ENCODE data around the gene CACNG1.

CACNG1 gene

DNA sequence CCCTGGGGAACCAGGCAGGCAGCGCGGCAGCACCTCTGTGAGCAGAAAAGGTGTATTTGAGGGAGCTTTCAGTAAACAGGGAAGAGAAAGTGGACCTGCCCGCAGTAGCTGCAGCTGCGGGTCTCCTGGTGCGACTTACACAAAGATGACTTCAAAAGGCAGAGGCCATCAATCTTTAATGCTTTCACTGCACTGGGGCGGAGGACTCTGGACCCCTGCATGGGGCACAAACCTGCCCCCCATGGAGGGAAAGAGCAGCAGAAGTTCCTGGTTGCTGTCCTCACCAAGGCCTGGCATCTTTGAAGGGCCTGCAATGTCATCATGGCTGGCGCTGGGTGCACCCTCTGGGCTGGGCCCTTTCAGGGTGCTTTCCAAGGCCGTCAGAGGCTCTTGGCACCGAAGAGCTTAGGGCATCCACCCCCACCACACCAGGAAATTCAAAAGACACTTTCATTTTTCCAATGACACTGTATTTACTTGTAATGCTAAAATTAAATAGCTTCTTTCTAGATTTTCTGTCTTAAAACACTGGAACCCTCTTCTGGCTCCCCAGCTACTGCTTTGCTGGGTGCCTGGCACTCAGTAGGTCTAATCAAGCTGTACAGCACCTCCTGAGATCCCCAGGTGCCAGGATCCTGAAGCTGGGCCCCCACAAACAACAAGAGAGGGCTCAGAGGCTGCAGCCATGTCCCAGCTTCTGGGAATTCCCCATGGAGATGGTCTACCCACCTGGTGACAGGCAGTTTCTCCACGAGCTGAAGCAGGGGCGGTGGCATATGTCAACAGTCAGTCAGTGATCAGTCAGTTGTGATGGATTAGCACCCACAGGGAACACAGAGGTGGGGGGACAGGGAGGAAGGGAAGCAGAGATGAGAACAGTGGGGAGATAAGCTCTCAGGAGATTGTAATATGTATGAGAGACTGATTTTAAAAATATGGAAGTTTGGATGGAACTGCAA, 2.1 kb upstream of the CACNG1 start:
- no peak overlapping the region for H3K9ac ChIP-seq (ENCODE audit: low read length)
- no peak overlapping the region for H3K23ac ChIP-seq (ENCODE audit: low read length in 2 of 2)
- no peaks in the 10 kb centered on the region for H3K79me1 ChIP-seq (replicated peaks; ENCODE audit: low read length, poor library complexity, severe bottlenecking)
- 79% methylated on average over 11 of the region's 11 CpGs for WGBS
- H3K4me1 ChIP-seq (ENCODE audit: control insufficient read depth, insufficient read depth, low read depth, low read length), result no peaks in the 10 kb centered on the region
- no peak overlapping the region for H2BK12ac ChIP-seq (ENCODE audit: low read length in 2 of 2)
- H2BK15ac ChIP-seq (ENCODE audit: low read depth, poor library complexity, severe bottlenecking), result no peak overlapping the region
- no peak overlapping the region for H2AFZ ChIP-seq (ENCODE audit: low read depth, low read length)
- H3K4me2 ChIP-seq (ENCODE audit: low read length, poor library complexity, severe bottlenecking), result no peak overlapping the region
- H3K18ac ChIP-seq (ENCODE audit: low read depth in 1 of 2, low read length in 2 of 2), result no peak overlapping the region
- no peak overlapping the region for H3K4me3 ChIP-seq (ENCODE audit: insufficient read depth in 1 of 2, low read depth in 1 of 2, low read length in 2 of 2)
- no peak for DNase-seq
- H3K4ac ChIP-seq (ENCODE audit: low read depth in 1 of 2, low read length in 2 of 2), result no peak overlapping the region
- H3K27ac ChIP-seq (ENCODE audit: low read length, poor library complexity, severe bottlenecking), result no peak overlapping the region
- no peak overlapping the region for H4K91ac ChIP-seq (ENCODE audit: low read length)
- no peak overlapping the region for H4K8ac ChIP-seq (ENCODE audit: low read length)
- H2BK120ac ChIP-seq (ENCODE audit: low read depth, low read length), result no peak overlapping the region
- no peak overlapping the region for H2BK5ac ChIP-seq (ENCODE audit: low read depth, low read length, poor library complexity, severe bottlenecking)
- peaks cover 4% of the 10 kb centered on the region for H3K9me3 ChIP-seq (ENCODE audit: control insufficient read depth, low read length)
- H3K27me3 ChIP-seq (ENCODE audit: control insufficient read depth in 1 of 2, insufficient read depth in 1 of 2, low read length in 2 of 2), result peaks cover 48 to 65% of the 10 kb centered on the region in 2 experiments
- H2AK5ac ChIP-seq (ENCODE audit: low read length, severe bottlenecking), result no peak overlapping the region
- H3K36me3 ChIP-seq (ENCODE audit: control insufficient read depth in 1 of 2, insufficient read depth in 2 of 2, low read depth in 1 of 2, low read length in 2 of 2), result no peaks in the 10 kb centered on the region
- H3K14ac ChIP-seq (ENCODE audit: low read length in 2 of 2), result no peak overlapping the region

- H2BK12ac ChIP-seq (ENCODE audit: low read length in 2 of 2), result no peak overlapping the region
- H3K9ac ChIP-seq (ENCODE audit: low read length), result no peak overlapping the region
- H3K4me1 ChIP-seq (ENCODE audit: control insufficient read depth, insufficient read depth, low read depth, low read length), result no peaks in the 10 kb centered on the region
- no peak overlapping the region for H3K14ac ChIP-seq (ENCODE audit: low read length in 2 of 2)
- no peak overlapping the region for H2BK120ac ChIP-seq (ENCODE audit: low read depth, low read length)
- H3K27me3 ChIP-seq (ENCODE audit: control insufficient read depth in 1 of 2, insufficient read depth in 1 of 2, low read length in 2 of 2), result peaks cover 44 to 60% of the 10 kb centered on the region in 2 experiments
- no peak overlapping the region for H3K4me2 ChIP-seq (ENCODE audit: low read length, poor library complexity, severe bottlenecking)
- no peaks in the 10 kb centered on the region for H3K36me3 ChIP-seq (ENCODE audit: control insufficient read depth in 1 of 2, insufficient read depth in 2 of 2, low read depth in 1 of 2, low read length in 2 of 2)
- no peak overlapping the region for H2AK5ac ChIP-seq (ENCODE audit: low read length, severe bottlenecking)
- no peak overlapping the region for H2BK5ac ChIP-seq (ENCODE audit: low read depth, low read length, poor library complexity, severe bottlenecking)
- DNase-seq, result no peak
- H3K18ac ChIP-seq (ENCODE audit: low read depth in 1 of 2, low read length in 2 of 2), result no peak overlapping the region
- 87% methylated on average over 12 of the region's 12 CpGs for WGBS
- no peak overlapping the region for H4K91ac ChIP-seq (ENCODE audit: low read length)
- no peak overlapping the region for H4K8ac ChIP-seq (ENCODE audit: low read length)
- peaks cover 14% of the 10 kb centered on the region for H3K9me3 ChIP-seq (ENCODE audit: control insufficient read depth, low read length)
- no peaks in the 10 kb centered on the region for H3K79me1 ChIP-seq (replicated peaks; ENCODE audit: low read length, poor library complexity, severe bottlenecking)
- no peak overlapping the region for H3K4me3 ChIP-seq (ENCODE audit: insufficient read depth in 1 of 2, low read depth in 1 of 2, low read length in 2 of 2)
- H2BK15ac ChIP-seq (ENCODE audit: low read depth, poor library complexity, severe bottlenecking), result no peak overlapping the region
- no peak overlapping the region for H3K27ac ChIP-seq (ENCODE audit: low read length, poor library complexity, severe bottlenecking)
- no peak overlapping the region for H3K23ac ChIP-seq (ENCODE audit: low read length in 2 of 2)
- H2AFZ ChIP-seq (ENCODE audit: low read depth, low read length), result no peak overlapping the region
- H3K4ac ChIP-seq (ENCODE audit: low read depth in 1 of 2, low read length in 2 of 2), result no peak overlapping the region
These were observed 1.1 kb upstream of the CACNG1 start for GRCh38 chr17:67043283-67043682.

DNA sequence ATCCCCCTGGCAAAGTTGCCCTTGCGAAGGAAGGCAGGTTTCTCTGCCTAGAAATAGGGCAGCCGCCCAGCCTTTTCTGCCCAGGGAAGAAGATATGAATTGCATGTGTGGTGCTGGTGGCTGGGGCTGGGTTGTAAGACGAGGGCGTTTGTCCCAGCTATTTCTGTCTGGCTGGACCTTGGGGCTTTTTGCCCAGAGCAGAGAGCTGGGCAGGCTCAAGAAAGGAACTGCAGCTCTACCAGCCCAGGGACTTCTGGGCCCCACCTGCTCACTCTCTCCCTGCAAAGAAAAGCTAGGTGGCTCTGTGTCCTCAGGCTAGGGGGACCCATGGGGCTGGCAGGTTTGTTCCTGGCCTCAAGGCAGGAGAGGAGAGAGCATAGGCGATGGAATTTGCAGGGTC, 586 bp downstream of the CACNG1 start:
- H2AFZ ChIP-seq (ENCODE audit: low read depth, low read length), result no peak overlapping the region
- H2BK12ac ChIP-seq (ENCODE audit: low read length in 2 of 2), result no peak overlapping the region
- H3K79me1 ChIP-seq (replicated peaks; ENCODE audit: low read length, poor library complexity, severe bottlenecking), result no peaks in the 10 kb centered on the region
- no peak overlapping the region for H4K8ac ChIP-seq (ENCODE audit: low read length)
- H2BK5ac ChIP-seq (ENCODE audit: low read depth, low read length, poor library complexity, severe bottlenecking), result no peak overlapping the region
- no peak for DNase-seq
- no peaks in the 10 kb centered on the region for H3K36me3 ChIP-seq (ENCODE audit: control insufficient read depth in 1 of 2, insufficient read depth in 2 of 2, low read depth in 1 of 2, low read length in 2 of 2)
- no peak overlapping the region for H3K27ac ChIP-seq (ENCODE audit: low read length, poor library complexity, severe bottlenecking)
- H3K4me1 ChIP-seq (ENCODE audit: control insufficient read depth, insufficient read depth, low read depth, low read length), result no peaks in the 10 kb centered on the region
- H3K27me3 ChIP-seq (ENCODE audit: control insufficient read depth in 1 of 2, insufficient read depth in 1 of 2, low read length in 2 of 2), result peaks cover 33 to 47% of the 10 kb centered on the region in 2 experiments
- H3K4ac ChIP-seq (ENCODE audit: low read depth in 1 of 2, low read length in 2 of 2), result no peak overlapping the region
- H3K4me3 ChIP-seq (ENCODE audit: insufficient read depth in 1 of 2, low read depth in 1 of 2, low read length in 2 of 2), result no peak overlapping the region
- H3K18ac ChIP-seq (ENCODE audit: low read depth in 1 of 2, low read length in 2 of 2), result no peak overlapping the region
- no peak overlapping the region for H3K14ac ChIP-seq (ENCODE audit: low read length in 2 of 2)
- no peak overlapping the region for H3K23ac ChIP-seq (ENCODE audit: low read length in 2 of 2)
- peaks cover 30% of the 10 kb centered on the region for H3K9me3 ChIP-seq (ENCODE audit: control insufficient read depth, low read length)
- WGBS, result 80% methylated on average over 5 of the region's 5 CpGs
- H4K91ac ChIP-seq (ENCODE audit: low read length), result no peak overlapping the region
- H3K9ac ChIP-seq (ENCODE audit: low read length), result no peak overlapping the region
- no peak overlapping the region for H2BK15ac ChIP-seq (ENCODE audit: low read depth, poor library complexity, severe bottlenecking)
- no peak overlapping the region for H3K4me2 ChIP-seq (ENCODE audit: low read length, poor library complexity, severe bottlenecking)
- no peak overlapping the region for H2AK5ac ChIP-seq (ENCODE audit: low read length, severe bottlenecking)
- no peak overlapping the region for H2BK120ac ChIP-seq (ENCODE audit: low read depth, low read length)

DNA sequence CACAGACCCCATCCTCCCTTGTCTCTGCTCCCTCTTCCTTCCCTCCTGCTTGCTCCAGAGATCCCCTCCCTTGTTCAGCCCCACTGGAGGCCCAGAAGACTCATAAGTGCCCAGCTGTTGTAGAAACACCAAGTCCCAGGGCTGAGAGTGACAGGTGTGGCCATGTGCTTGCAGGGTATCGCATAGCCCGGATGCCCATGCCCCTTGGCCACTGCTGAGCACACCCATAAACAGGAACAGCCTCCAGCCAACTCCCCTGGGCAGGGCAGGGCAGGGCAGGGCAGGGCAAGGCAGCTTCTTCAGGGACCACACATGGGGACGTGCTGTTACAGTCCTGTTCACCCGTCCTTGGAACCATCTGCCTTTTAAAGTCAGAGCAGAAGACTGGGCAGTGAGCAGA, 2.0 kb downstream of the CACNG1 start:
- Histone ChIP-seq H3K27me3 (ENCODE audit: control insufficient read depth in 1 of 2, insufficient read depth in 1 of 2, low read length in 2 of 2) (peaks cover 33 to 44% of the 10 kb centered on the region in 2 experiments), H2BK120ac (ENCODE audit: low read depth, low read length) (no peak overlapping the region), H2BK5ac (ENCODE audit: low read depth, low read length, poor library complexity, severe bottlenecking) (no peak overlapping the region), H3K14ac (ENCODE audit: low read length in 2 of 2) (no peak overlapping the region), H3K4me3 (ENCODE audit: insufficient read depth in 1 of 2, low read depth in 1 of 2, low read length in 2 of 2) (no peak overlapping the region), H3K4ac (ENCODE audit: low read depth in 1 of 2, low read length in 2 of 2) (no peak overlapping the region), H3K9me3 (ENCODE audit: control insufficient read depth, low read length) (peaks cover 40% of the 10 kb centered on the region), H3K9ac (ENCODE audit: low read length) (no peak overlapping the region), H2BK12ac (ENCODE audit: low read length in 2 of 2) (no peak overlapping the region), H3K27ac (ENCODE audit: low read length, poor library complexity, severe bottlenecking) (no peak overlapping the region), H4K8ac (ENCODE audit: low read length) (no peak overlapping the region), H4K91ac (ENCODE audit: low read length) (no peak overlapping the region), H3K36me3 (ENCODE audit: control insufficient read depth in 1 of 2, insufficient read depth in 2 of 2, low read depth in 1 of 2, low read length in 2 of 2) (no peaks in the 10 kb centered on the region), H3K79me1 (replicated peaks; ENCODE audit: low read length, poor library complexity, severe bottlenecking) (no peaks in the 10 kb centered on the region), H2BK15ac (ENCODE audit: low read depth, poor library complexity, severe bottlenecking) (no peak overlapping the region), H2AK5ac (ENCODE audit: low read length, severe bottlenecking) (no peak overlapping the region), H3K23ac (ENCODE audit: low read length in 2 of 2) (no peak overlapping the region), H3K4me1 (ENCODE audit: control insufficient read depth, insufficient read depth, low read depth, low read length) (peaks cover 5% of the 10 kb centered on the region), H2AFZ (ENCODE audit: low read depth, low read length) (no peak overlapping the region), H3K18ac (ENCODE audit: low read depth in 1 of 2, low read length in 2 of 2) (no peak overlapping the region), H3K4me2 (ENCODE audit: low read length, poor library complexity, severe bottlenecking) (no peak overlapping the region)
- DNase-seq, result no peak
- WGBS, result 64% methylated on average over 4 of the region's 4 CpGs
